ENCODE results near the gene FAM229A. TPM values are rescaled to one million over a fixed set of nuclear protein-coding genes. Genes with fewer than 3 reads are reported as not detected.

Gene FAM229A
- total and polyA plus RNA-seq, 2 experiments from 2014 or later, result 3.4 to 4.2 TPM

DNA sequence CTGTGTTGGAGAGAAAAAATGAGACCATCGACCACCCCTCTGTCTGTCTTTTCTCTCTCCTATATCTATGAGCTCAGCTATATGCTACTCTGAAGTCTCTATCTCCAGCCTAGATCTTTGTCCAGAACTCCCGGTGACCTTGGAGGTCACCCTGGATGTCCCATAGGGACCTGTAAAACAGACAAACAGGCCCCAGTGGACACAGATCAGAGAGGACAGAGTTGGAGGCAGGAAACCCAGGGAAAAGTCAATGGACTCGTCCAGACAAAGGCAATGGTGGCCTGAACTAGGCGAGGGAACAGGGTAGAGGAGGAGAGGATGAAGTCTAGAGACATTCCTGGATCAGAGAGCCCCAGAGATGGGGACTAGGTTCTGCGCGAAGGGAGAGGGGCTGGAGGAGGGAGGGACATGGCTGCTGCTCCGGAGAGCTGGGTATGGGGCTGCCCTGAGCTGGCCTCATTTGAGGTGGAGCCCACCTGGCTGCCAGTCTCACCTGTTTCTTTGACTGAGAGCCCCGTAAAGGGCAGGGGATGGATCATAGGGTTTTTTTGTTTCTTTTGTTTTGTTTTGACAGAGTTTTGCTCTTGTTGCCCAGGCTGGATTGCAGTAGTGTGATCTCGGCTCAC lies 15.6 kb downstream of the FAM229A start:
- Histone ChIP-seq H3K9me3 (ENCODE audit: low read depth) (no peaks in the 10 kb centered on the region), H4K20me1 (ENCODE audit: insufficient read depth, poor library complexity, severe bottlenecking) (no peaks in the 10 kb centered on the region), H3K4me1 (ENCODE audit: insufficient read depth) (peaks cover 8% of the 10 kb centered on the region), H3K36me3 (replicated peaks; ENCODE audit: insufficient read depth, low read depth) (no peaks in the 10 kb centered on the region), H3K79me2 (no peaks in the 10 kb centered on the region), H3K4me3 (no peak overlapping the region), H3K27ac (no peak overlapping the region), H3K9me2 (replicated peaks; ENCODE audit: insufficient read depth) (no peaks in the 10 kb centered on the region), H2AFZ (no peak overlapping the region), H3K4me2 (no peak overlapping the region), H3K27me3 (no peaks in the 10 kb centered on the region)
- TF ChIP-seq EZH2phosphoT487 (IDR thresholded peaks at IDR 0.05; ENCODE audit: low read depth, severe bottlenecking, unreplicated experiment), result no peak
- no peak for TF ChIP-seq EZH2 (IDR thresholded peaks at IDR 0.05; ENCODE audit: borderline replicate concordance)
- TF ChIP-seq, protein P1, sequence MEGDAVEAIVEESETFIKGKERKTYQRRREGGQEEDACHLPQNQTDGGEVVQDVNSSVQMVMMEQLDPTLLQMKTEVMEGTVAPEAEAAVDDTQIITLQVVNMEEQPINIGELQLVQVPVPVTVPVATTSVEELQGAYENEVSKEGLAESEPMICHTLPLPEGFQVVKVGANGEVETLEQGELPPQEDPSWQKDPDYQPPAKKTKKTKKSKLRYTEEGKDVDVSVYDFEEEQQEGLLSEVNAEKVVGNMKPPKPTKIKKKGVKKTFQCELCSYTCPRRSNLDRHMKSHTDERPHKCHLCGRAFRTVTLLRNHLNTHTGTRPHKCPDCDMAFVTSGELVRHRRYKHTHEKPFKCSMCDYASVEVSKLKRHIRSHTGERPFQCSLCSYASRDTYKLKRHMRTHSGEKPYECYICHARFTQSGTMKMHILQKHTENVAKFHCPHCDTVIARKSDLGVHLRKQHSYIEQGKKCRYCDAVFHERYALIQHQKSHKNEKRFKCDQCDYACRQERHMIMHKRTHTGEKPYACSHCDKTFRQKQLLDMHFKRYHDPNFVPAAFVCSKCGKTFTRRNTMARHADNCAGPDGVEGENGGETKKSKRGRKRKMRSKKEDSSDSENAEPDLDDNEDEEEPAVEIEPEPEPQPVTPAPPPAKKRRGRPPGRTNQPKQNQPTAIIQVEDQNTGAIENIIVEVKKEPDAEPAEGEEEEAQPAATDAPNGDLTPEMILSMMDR (IDR thresholded peaks at IDR 0.05; ENCODE audit: poor library complexity), result no peak
- WGBS (ENCODE audit: low lambda C conversion rate, missing lambda C conversion rate), result 86% methylated on average over 9 of the region's 9 CpGs
- DNase-seq (ENCODE audit: low spot score), result no peak

DNA sequence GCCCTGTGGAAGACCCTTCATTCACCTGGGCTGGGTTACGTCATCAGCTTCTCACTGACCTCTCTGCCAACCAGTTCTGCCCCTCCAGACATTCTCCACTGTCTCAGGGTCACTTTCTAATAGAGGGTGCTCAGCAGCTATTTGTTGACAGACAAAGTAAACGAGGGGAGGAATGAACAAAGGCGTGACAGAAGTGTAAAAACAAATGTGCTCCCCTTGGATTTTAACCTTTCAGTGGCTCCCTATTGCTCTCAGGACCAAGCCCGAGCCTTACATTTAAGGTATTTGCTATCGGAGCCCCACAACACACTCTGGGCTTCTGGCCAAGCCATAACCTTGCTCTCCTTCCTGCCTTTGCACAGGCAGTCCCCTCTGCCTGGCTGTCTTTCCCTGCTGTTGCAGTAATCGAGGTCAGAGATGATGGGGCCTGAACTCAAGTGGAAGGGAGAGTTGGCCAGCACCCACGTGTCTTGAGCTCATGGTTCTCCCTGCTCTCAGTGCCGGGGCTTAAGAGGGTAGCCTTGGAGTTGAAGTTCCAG lies 16.9 kb downstream of the FAM229A start:
- Histone ChIP-seq H3K27ac (peak overlapping the region; percentile 43), H3K4me2 (no peak overlapping the region), H3K9me3 (ENCODE audit: low read depth) (no peaks in the 10 kb centered on the region), H2AFZ (no peak overlapping the region), H3K4me1 (ENCODE audit: insufficient read depth) (peaks cover 8% of the 10 kb centered on the region), H3K4me3 (no peak overlapping the region), H3K36me3 (replicated peaks; ENCODE audit: insufficient read depth, low read depth) (no peaks in the 10 kb centered on the region), H4K20me1 (ENCODE audit: insufficient read depth, poor library complexity, severe bottlenecking) (no peaks in the 10 kb centered on the region), H3K27me3 (no peaks in the 10 kb centered on the region), H3K79me2 (no peaks in the 10 kb centered on the region), H3K9me2 (replicated peaks; ENCODE audit: insufficient read depth) (no peaks in the 10 kb centered on the region)
- WGBS (ENCODE audit: low lambda C conversion rate, missing lambda C conversion rate), result 55% methylated on average over 8 of the region's 8 CpGs
- TF ChIP-seq, protein P1 (IDR thresholded peaks at IDR 0.05; ENCODE audit: poor library complexity), result no peak
- no peak for TF ChIP-seq EZH2 (IDR thresholded peaks at IDR 0.05; ENCODE audit: borderline replicate concordance)
- TF ChIP-seq EZH2phosphoT487 (IDR thresholded peaks at IDR 0.05; ENCODE audit: low read depth, severe bottlenecking, unreplicated experiment), result no peak
- DNase-seq (ENCODE audit: low spot score), result no peak

DNA sequence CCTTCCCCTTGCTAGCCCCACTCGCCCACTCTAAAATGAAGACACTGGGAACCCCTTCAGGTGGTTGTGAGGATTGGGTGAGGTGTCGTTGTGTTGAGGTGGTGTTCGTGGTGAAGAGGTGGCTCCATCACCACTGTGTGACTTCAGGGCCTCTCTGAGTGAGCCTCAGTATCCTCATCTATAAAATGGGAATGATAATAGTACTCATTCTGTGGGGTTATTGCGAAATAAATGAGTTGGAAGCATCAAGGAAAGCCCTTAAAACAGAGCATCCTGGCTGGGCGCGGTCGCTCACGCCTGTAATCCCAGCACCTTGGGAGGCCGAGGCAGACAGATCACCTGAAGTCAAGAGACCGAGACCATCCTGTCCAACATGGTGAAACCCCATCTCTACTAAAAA lies 19.6 kb downstream of the FAM229A start:
- TF ChIP-seq EZH2 (IDR thresholded peaks at IDR 0.05; ENCODE audit: borderline replicate concordance), result no peak
- TF ChIP-seq, protein P1 (IDR thresholded peaks at IDR 0.05; ENCODE audit: poor library complexity), result no peak
- TF ChIP-seq EZH2phosphoT487 (IDR thresholded peaks at IDR 0.05; ENCODE audit: low read depth, severe bottlenecking, unreplicated experiment), result no peak
- H4K20me1 ChIP-seq (ENCODE audit: insufficient read depth, poor library complexity, severe bottlenecking), result no peaks in the 10 kb centered on the region
- H3K4me3 ChIP-seq, result no peak overlapping the region
- H2AFZ ChIP-seq, result no peak overlapping the region
- H3K4me1 ChIP-seq (ENCODE audit: insufficient read depth), result peaks cover 8% of the 10 kb centered on the region
- H3K9me2 ChIP-seq (replicated peaks; ENCODE audit: insufficient read depth), result no peaks in the 10 kb centered on the region
- no peak for DNase-seq (ENCODE audit: low spot score)
- H3K4me2 ChIP-seq, result no peak overlapping the region
- no peaks in the 10 kb centered on the region for H3K79me2 ChIP-seq
- H3K27ac ChIP-seq, result no peak overlapping the region
- no peaks in the 10 kb centered on the region for H3K9me3 ChIP-seq (ENCODE audit: low read depth)
- 96% methylated on average over 10 of the region's 10 CpGs for WGBS (ENCODE audit: low lambda C conversion rate, missing lambda C conversion rate)
- no peaks in the 10 kb centered on the region for H3K27me3 ChIP-seq
- no peaks in the 10 kb centered on the region for H3K36me3 ChIP-seq (replicated peaks; ENCODE audit: insufficient read depth, low read depth)

Measured in hepatocyte (in vitro differentiated cells).